Keratinocyte (primary cell): ENCODE results near the gene PNMA8B. TPM values are rescaled to one million over a fixed set of nuclear protein-coding genes. Genes with fewer than 3 reads are reported as not detected.

ENCODE experiments used
- DNase-seq: peaks from one replicate; pipeline ENCODE4 v3.0.0-alpha.2; 2011; ENCODE audit warnings: low read depth, missing footprints, low spot score
- FAIRE-seq: peaks from 2 replicates; lab custom pipeline; 2011; peaks lifted over from hg19 to GRCh38; lab: Jason Lieb, UNC
- H2AFZ ChIP-seq: 2 replicates; pipeline ENCODE4 v1.6.0; 2012; ENCODE audit warnings: low read length, control low read depth, inconsistent platforms; ENCODE audit not compliant: control insufficient read depth
- H3K27ac ChIP-seq: 2 replicates; pipeline ENCODE4 v1.5.1; 2011; ENCODE audit warnings: low read length; ENCODE audit not compliant: control insufficient read depth, insufficient read depth
- H3K27me3 ChIP-seq: 3 replicates; pipeline ENCODE4 v1.6.0; 2011; ENCODE audit warnings: low read length; ENCODE audit not compliant: control insufficient read depth, insufficient read depth; ENCODE audit errors: extremely low read depth
- H3K36me3 ChIP-seq, 2 experiments: 2 replicates in 1 of 2; 3 replicates in 1 of 2; pipeline ENCODE4 v1.5.1; 2011; ENCODE audit warnings: low read length in 2 of 2, mild to moderate bottlenecking in 1 of 2; ENCODE audit not compliant: control insufficient read depth in 2 of 2, insufficient read depth in 2 of 2; ENCODE audit errors: extremely low read depth in 1 of 2
- H3K4me1 ChIP-seq: 3 replicates; pipeline ENCODE4 v1.5.1; 2011; ENCODE audit warnings: low read length; ENCODE audit not compliant: control insufficient read depth, insufficient read depth; ENCODE audit errors: extremely low read depth
- H3K4me2 ChIP-seq: 3 replicates; pipeline ENCODE4 v1.6.0; 2011; ENCODE audit warnings: low read depth, low read length; ENCODE audit not compliant: control insufficient read depth, insufficient read depth; ENCODE audit errors: extremely low read depth
- H3K4me3 ChIP-seq, 3 experiments: fragments of 200-600 bp in 1 of 3; sonication (generic) in 1 of 3; 2 replicates in 2 of 3; 3 replicates in 1 of 3; pipeline ENCODE4 v1.5.1; 2011 to 2016; ENCODE audit warnings: low read length in 3 of 3, mild to moderate bottlenecking in 3 of 3, control low read depth in 2 of 3, inconsistent platforms in 1 of 3, low read depth in 1 of 3, mixed read lengths in 1 of 3, mixed run types in 1 of 3, moderate library complexity in 1 of 3; ENCODE audit not compliant: control insufficient read depth in 2 of 3, insufficient read depth in 2 of 3; ENCODE audit errors: extremely low read depth in 1 of 3
- H3K79me2 ChIP-seq: 2 replicates; pipeline ENCODE4 v1.6.0; 2012; ENCODE audit warnings: low read length; ENCODE audit not compliant: control insufficient read depth, insufficient read depth
- H3K9ac ChIP-seq: 3 replicates; pipeline ENCODE4 v1.6.0; 2011; ENCODE audit warnings: low read length; ENCODE audit not compliant: control insufficient read depth, insufficient read depth; ENCODE audit errors: extremely low read depth
- H3K9me1 ChIP-seq: 3 replicates; pipeline ENCODE4 v1.6.0; 2011; ENCODE audit warnings: low read length; ENCODE audit not compliant: control insufficient read depth, insufficient read depth; ENCODE audit errors: extremely low read depth
- H3K9me3 ChIP-seq: 2 replicates; pipeline ENCODE4 v1.5.1; 2012; ENCODE audit warnings: low read depth, low read length; ENCODE audit not compliant: control insufficient read depth
- H4K20me1 ChIP-seq: 3 replicates; pipeline ENCODE4 v1.6.0; 2011; ENCODE audit warnings: low read length; ENCODE audit not compliant: control insufficient read depth, insufficient read depth; ENCODE audit errors: extremely low read depth
- CTCF ChIP-seq, 3 experiments: IDR thresholded peaks in 1 of 3; conservative IDR thresholded peaks in 1 of 3; optimal IDR thresholded peaks in 1 of 3; 2 replicates in 2 of 3; 3 replicates in 1 of 3; pipeline versions ENCODE3 to v1.5.1; 2011; ENCODE audit warnings: low read length in 3 of 3, mild to moderate bottlenecking in 3 of 3, moderate library complexity in 2 of 3, control low read depth in 1 of 3, inconsistent platforms in 1 of 3; ENCODE audit not compliant: insufficient read depth in 2 of 3; ENCODE audit errors: extremely low read depth in 1 of 3
- EZH2 ChIP-seq: IDR thresholded peaks from one replicate; pipeline ENCODE4 v1.6.1; 2012; ENCODE audit warnings: inconsistent platforms, mild to moderate bottlenecking, low read length, moderate library complexity
- dilution Hi-C: fragments of 300-500 bp; cut with MboI; formaldehyde crosslinking; loops from one replicate; pipeline ENCODE4 v1.7.0; 2020; ENCODE audit warnings: low sequenced_read_pairs; ENCODE audit not compliant: extremely low pct_ligation_motif_present
- polyA plus RNA-seq, 5 experiments: library from polyadenylated mRNA; depleted of rRNA in 3 of 5; stranded (reverse) in 3 of 5; stranded (forward) in 1 of 5; unstranded in 1 of 5; fragments of >200 nt; gene quantifications; 1 replicate in 1 of 5; 2 replicates in 3 of 5; 3 replicates in 1 of 5; pipeline versions ENCODE4 v1.2.1 to v1.2.3, GENCODE V29; 2011 to 2012; ENCODE audit warnings: missing spikeins in 2 of 5, low read depth in 1 of 5, low replicate concordance in 1 of 5

Gene PNMA8B
- polyA plus RNA-seq, 1 donor (not counting 4 experiments of a cell fraction or from before 2014, with no cell fraction given) = not detected

GRCh38 chr19:46481223-46481848, 14.3 kb downstream of the PNMA8B start:
- no peaks in the 10 kb centered on the region for H3K79me2 ChIP-seq
- no peak for DNase-seq
- TF ChIP-seq EZH2 = no peak
- no peak for TF ChIP-seq CTCF (optimal IDR thresholded peaks at IDR 0.05 in 1 of 3, IDR thresholded peaks at IDR 0.05 in 1 of 3, conservative IDR thresholded peaks at IDR 0.05 in 1 of 3; ENCODE audit: extremely low read depth in 1 of 3, insufficient read depth in 2 of 3, low read length in 3 of 3)
- H2AFZ ChIP-seq = no peak overlapping the region
- dilution Hi-C loops = no loop called here
- no peaks in the 10 kb centered on the region for H3K9me3 ChIP-seq
- H3K4me2 ChIP-seq = no peak overlapping the region
- no peak overlapping the region for H3K27ac ChIP-seq
- H4K20me1 ChIP-seq = no peaks in the 10 kb centered on the region
- no peak for FAIRE-seq
- H3K27me3 ChIP-seq = no peaks in the 10 kb centered on the region
- H3K9me1 ChIP-seq = no peaks in the 10 kb centered on the region
- peaks cover 4% of the 10 kb centered on the region for H3K4me1 ChIP-seq
- H3K4me3 ChIP-seq = no peak overlapping the region
- no peak overlapping the region for H3K9ac ChIP-seq
- no peaks in the 10 kb centered on the region for H3K36me3 ChIP-seq

GRCh38 chr19:46480415-46480814, 15.3 kb downstream of the PNMA8B start:
- Histone ChIP-seq H3K9me1 (no peaks in the 10 kb centered on the region), H3K9ac (no peak overlapping the region), H2AFZ (no peak overlapping the region), H3K4me2 (no peak overlapping the region), H3K4me3 (no peak overlapping the region), H3K4me1 (peaks cover 7% of the 10 kb centered on the region), H3K36me3 (no peaks in the 10 kb centered on the region), H3K79me2 (no peaks in the 10 kb centered on the region), H3K27me3 (no peaks in the 10 kb centered on the region), H4K20me1 (no peaks in the 10 kb centered on the region), H3K27ac (no peak overlapping the region), H3K9me3 (no peaks in the 10 kb centered on the region)
- DNase-seq = no peak
- FAIRE-seq = no peak
- dilution Hi-C loops = no loop called here
- TF ChIP-seq CTCF (optimal IDR thresholded peaks at IDR 0.05 in 1 of 3, IDR thresholded peaks at IDR 0.05 in 1 of 3, conservative IDR thresholded peaks at IDR 0.05 in 1 of 3; ENCODE audit: extremely low read depth in 1 of 3, insufficient read depth in 2 of 3, low read length in 3 of 3) (no peak), EZH2 (no peak)
